Measurements from ENCODE around the gene FBN1.

DNA sequence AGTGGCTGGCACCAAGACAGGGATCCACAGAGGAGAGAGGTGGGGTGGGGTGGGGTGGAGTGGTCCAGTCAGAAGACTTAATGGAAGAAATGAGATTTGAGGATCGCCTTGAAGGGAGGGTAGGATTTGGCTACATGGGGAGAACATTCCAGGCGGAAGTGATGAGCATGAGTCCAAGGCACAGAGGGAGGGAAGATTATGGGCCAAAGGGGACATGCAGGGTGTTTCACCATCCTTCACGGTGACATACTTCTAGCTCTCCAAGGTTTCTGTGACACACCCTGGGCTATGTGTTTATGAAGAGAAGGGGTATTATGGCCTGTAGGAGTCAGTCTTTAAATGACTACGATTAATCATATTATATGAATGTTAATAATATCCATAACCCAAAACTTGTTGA, 7.7 kb upstream of the FBN1 start:
- TF ChIP-seq, protein P1, sequence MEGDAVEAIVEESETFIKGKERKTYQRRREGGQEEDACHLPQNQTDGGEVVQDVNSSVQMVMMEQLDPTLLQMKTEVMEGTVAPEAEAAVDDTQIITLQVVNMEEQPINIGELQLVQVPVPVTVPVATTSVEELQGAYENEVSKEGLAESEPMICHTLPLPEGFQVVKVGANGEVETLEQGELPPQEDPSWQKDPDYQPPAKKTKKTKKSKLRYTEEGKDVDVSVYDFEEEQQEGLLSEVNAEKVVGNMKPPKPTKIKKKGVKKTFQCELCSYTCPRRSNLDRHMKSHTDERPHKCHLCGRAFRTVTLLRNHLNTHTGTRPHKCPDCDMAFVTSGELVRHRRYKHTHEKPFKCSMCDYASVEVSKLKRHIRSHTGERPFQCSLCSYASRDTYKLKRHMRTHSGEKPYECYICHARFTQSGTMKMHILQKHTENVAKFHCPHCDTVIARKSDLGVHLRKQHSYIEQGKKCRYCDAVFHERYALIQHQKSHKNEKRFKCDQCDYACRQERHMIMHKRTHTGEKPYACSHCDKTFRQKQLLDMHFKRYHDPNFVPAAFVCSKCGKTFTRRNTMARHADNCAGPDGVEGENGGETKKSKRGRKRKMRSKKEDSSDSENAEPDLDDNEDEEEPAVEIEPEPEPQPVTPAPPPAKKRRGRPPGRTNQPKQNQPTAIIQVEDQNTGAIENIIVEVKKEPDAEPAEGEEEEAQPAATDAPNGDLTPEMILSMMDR (IDR thresholded peaks at IDR 0.05) = no peak
- TF ChIP-seq POLR2A (IDR thresholded peaks at IDR 0.05) (no peak), POLR2AphosphoS5 (IDR thresholded peaks at IDR 0.05) (no peak)
